ENCODE data around the gene ZNF221.
A peak's percentile ranks its signal among the peaks of the same experiment; 100 is the strongest.
"Not testable (repeated sequence)": the region's sequence is repeated elsewhere in the genome, so short reads cannot be mapped to it uniquely, and the experiment has no call there.

ZNF221 gene

DNA sequence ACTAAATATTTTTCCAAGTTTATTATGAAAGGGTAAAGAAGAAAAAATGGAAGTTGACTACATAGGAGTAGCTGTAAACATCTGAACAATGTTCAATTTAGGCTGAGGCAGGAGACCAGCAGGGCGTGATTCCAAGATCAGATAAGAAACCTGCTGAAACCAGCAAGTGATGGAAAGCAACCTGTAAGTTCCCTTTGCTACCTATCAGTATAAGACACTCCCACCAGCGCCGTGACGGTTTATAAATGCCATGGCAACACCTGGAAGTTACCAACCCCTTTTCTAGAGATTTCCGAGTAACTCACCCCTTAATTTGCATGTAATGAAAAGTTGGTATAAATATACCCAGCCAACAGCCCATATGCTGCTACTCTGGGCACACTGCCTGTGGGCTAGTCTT is 14.8 kb upstream of the ZNF221 start:
- no peak overlapping the region for H3K27ac ChIP-seq
- TF ChIP-seq, protein P1, sequence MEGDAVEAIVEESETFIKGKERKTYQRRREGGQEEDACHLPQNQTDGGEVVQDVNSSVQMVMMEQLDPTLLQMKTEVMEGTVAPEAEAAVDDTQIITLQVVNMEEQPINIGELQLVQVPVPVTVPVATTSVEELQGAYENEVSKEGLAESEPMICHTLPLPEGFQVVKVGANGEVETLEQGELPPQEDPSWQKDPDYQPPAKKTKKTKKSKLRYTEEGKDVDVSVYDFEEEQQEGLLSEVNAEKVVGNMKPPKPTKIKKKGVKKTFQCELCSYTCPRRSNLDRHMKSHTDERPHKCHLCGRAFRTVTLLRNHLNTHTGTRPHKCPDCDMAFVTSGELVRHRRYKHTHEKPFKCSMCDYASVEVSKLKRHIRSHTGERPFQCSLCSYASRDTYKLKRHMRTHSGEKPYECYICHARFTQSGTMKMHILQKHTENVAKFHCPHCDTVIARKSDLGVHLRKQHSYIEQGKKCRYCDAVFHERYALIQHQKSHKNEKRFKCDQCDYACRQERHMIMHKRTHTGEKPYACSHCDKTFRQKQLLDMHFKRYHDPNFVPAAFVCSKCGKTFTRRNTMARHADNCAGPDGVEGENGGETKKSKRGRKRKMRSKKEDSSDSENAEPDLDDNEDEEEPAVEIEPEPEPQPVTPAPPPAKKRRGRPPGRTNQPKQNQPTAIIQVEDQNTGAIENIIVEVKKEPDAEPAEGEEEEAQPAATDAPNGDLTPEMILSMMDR (IDR thresholded peaks at IDR 0.05), result no peak
- H3K4me3 ChIP-seq (ENCODE audit: low read depth, low read length), result peak overlapping the region; percentile 98
- peaks cover 4% of the 10 kb centered on the region for H3K9me3 ChIP-seq (ENCODE audit: control insufficient read depth, low read length)
- peaks cover 9% of the 10 kb centered on the region for H3K4me1 ChIP-seq
- peak overlapping the region; percentile 82 for H3K4me2 ChIP-seq (ENCODE audit: low read length)
- no peaks in the 10 kb centered on the region for H3K27me3 ChIP-seq (ENCODE audit: control insufficient read depth, insufficient read depth, low read length)
- H3K36me3 ChIP-seq (ENCODE audit: control insufficient read depth, insufficient read depth, low read length), result no peaks in the 10 kb centered on the region
- no peak overlapping the region for H3K9ac ChIP-seq
- H3K79me2 ChIP-seq, result no peaks in the 10 kb centered on the region
- H2AFZ ChIP-seq, result peak overlapping the region; percentile 89

DNA sequence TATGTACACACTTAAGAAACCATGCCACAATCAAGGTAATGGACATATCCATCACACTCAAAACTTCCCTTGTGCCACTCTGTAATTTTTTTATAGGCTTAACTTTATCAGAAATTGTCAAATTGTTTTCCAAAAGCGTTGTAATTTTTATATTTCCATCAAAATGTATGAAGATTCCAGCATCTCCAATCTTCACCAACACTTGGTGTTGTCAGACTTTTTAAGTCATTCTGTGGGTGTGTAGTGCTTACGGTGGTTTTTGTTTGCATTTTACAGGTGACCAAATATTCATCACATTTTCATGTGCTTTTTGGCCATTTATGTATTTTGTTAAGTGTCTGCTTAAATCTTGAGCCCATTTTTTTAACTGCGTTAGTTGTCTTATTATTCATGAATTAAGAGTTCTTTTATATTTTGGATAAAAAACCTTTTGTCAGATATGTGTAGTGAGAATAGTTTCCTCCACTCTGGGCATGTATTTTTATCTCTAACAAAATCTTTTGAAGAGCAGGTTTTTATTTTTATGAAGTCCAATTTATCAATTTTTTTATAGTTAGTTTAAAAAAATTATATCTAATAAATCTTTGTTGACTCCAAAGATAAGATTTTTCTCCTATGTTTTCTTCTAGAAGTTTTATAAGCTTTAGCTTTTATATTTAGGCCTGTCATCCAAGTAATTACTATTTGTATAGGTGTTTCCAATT is 11.3 kb upstream of the ZNF221 start:
- Histone ChIP-seq H3K36me3 (ENCODE audit: control insufficient read depth, insufficient read depth, low read length) (no peaks in the 10 kb centered on the region), H3K27me3 (ENCODE audit: control insufficient read depth, insufficient read depth, low read length) (no peaks in the 10 kb centered on the region), H3K4me3 (ENCODE audit: low read depth, low read length) (no peak overlapping the region), H3K4me1 (peaks cover 3% of the 10 kb centered on the region), H2AFZ (no peak overlapping the region), H3K4me2 (ENCODE audit: low read length) (no peak overlapping the region), H3K79me2 (no peaks in the 10 kb centered on the region), H3K9ac (no peak overlapping the region), H3K9me3 (ENCODE audit: control insufficient read depth, low read length) (peaks cover 4% of the 10 kb centered on the region), H3K27ac (no peak overlapping the region)
- TF ChIP-seq, protein P1 (IDR thresholded peaks at IDR 0.05), result no peak

DNA sequence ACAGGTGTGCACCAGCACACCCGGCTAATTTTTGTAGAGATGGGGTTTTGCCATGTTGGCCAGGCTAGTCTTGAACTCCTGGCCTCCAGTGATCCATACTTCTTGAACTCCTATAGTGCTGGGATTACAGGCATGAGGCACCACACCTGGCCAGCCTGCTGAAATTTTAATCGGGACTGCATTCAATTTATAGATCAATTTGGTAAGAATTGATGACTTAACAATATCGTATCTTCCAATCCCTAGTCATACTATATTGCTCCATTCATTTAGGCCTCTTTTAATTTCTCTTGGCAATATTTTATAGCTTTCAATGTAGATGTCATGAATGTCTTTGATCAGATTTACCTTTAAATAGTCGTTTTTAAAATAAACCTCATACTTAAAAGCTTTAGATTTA is 10.3 kb upstream of the ZNF221 start:
- H3K27me3 ChIP-seq (ENCODE audit: control insufficient read depth, insufficient read depth, low read length), result no peaks in the 10 kb centered on the region
- H3K4me3 ChIP-seq (ENCODE audit: low read depth, low read length), result no peak overlapping the region
- no peak overlapping the region for H3K4me2 ChIP-seq (ENCODE audit: low read length)
- no peaks in the 10 kb centered on the region for H3K36me3 ChIP-seq (ENCODE audit: control insufficient read depth, insufficient read depth, low read length)
- TF ChIP-seq, protein P1 (IDR thresholded peaks at IDR 0.05), result no peak
- H3K9me3 ChIP-seq (ENCODE audit: control insufficient read depth, low read length), result peaks cover 4% of the 10 kb centered on the region
- H3K79me2 ChIP-seq, result no peaks in the 10 kb centered on the region
- H3K4me1 ChIP-seq, result peaks cover under 1% of the 10 kb centered on the region
- no peak overlapping the region for H2AFZ ChIP-seq
- no peak overlapping the region for H3K9ac ChIP-seq
- H3K27ac ChIP-seq, result no peak overlapping the region

DNA sequence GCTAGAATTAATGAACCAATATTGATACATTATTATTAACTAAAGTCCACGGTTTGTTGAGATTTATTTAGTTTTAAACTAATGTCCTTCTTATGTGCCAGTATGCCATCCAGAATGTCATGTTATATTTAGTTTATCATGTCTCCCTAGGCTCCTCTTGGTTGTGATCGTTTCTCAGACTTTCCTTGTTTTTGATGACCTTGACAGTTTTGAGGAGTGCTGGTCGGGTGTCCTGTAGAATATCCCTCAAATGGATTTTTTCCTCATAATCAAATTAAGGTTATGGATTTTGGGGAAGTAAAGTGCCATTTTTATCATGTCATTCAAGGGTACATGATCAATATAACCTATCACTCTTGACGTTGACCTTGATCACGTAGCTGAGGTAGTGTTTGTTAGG is 9.8 kb upstream of the ZNF221 start:
- Histone ChIP-seq H3K36me3 (ENCODE audit: control insufficient read depth, insufficient read depth, low read length) (no peaks in the 10 kb centered on the region), H2AFZ (no peak overlapping the region), H3K4me1 (no peaks in the 10 kb centered on the region), H3K4me3 (ENCODE audit: low read depth, low read length) (no peak overlapping the region), H3K9ac (no peak overlapping the region), H3K79me2 (no peaks in the 10 kb centered on the region), H3K4me2 (ENCODE audit: low read length) (no peak overlapping the region), H3K27ac (no peak overlapping the region), H3K27me3 (ENCODE audit: control insufficient read depth, insufficient read depth, low read length) (no peaks in the 10 kb centered on the region), H3K9me3 (ENCODE audit: control insufficient read depth, low read length) (peaks cover 4% of the 10 kb centered on the region)
- TF ChIP-seq, protein P1 (IDR thresholded peaks at IDR 0.05), result no peak

DNA sequence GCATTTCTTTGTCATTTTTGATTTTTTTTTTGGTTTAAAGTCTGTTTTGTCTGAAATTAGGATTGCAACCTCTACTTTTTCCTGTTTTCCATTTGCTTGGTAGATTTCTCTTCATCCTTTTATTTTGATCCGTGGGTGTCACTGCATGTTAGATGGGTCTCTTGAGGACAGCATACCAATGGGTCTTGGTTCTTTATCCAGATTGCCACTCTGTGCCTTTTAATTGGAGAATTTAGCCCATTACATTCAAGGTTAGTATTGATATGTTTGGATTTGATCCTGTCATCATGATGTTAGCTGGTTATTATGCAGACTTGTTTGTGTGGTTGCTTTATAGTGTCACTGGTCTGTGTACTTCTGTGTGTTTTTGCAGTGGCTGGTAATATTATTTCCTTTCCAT is 3.6 kb upstream of the ZNF221 start:
- H3K9me3 ChIP-seq (ENCODE audit: control insufficient read depth, low read length); H3K4me2 ChIP-seq (ENCODE audit: low read length); H3K4me1 ChIP-seq; H3K9ac ChIP-seq; H3K27ac ChIP-seq; H3K27me3 ChIP-seq (ENCODE audit: control insufficient read depth, insufficient read depth, low read length); H3K79me2 ChIP-seq; H3K4me3 ChIP-seq (ENCODE audit: low read depth, low read length); H2AFZ ChIP-seq; H3K36me3 ChIP-seq (ENCODE audit: control insufficient read depth, insufficient read depth, low read length): not testable (repeated sequence)

DNA sequence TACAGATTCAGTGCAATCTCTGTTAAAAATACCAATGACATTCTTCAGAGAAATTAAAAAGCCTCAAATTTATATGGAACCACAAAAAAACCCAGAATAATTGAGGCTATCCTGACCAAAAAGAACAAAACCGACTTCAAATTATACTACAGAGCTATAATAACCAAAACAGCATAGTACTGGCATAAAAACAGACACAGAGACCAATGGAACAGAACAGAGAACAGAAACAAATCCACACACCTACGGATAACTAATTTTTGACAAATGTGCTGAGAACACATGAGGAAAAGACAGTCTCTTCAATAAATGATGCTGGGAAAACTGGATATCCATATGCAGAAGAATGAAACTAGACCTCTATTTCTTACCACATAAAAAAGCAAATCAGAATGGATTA is 1.2 kb upstream of the ZNF221 start:
- H2AFZ ChIP-seq; H3K4me2 ChIP-seq (ENCODE audit: low read length); H3K36me3 ChIP-seq (ENCODE audit: control insufficient read depth, insufficient read depth, low read length); H3K9me3 ChIP-seq (ENCODE audit: control insufficient read depth, low read length); H3K9ac ChIP-seq; H3K79me2 ChIP-seq; H3K4me3 ChIP-seq (ENCODE audit: low read depth, low read length); H3K27me3 ChIP-seq (ENCODE audit: control insufficient read depth, insufficient read depth, low read length); H3K4me1 ChIP-seq; H3K27ac ChIP-seq: not testable (repeated sequence)
